ENCODE measurements around the gene FOXJ1.

Gene FOXJ1

DNA sequence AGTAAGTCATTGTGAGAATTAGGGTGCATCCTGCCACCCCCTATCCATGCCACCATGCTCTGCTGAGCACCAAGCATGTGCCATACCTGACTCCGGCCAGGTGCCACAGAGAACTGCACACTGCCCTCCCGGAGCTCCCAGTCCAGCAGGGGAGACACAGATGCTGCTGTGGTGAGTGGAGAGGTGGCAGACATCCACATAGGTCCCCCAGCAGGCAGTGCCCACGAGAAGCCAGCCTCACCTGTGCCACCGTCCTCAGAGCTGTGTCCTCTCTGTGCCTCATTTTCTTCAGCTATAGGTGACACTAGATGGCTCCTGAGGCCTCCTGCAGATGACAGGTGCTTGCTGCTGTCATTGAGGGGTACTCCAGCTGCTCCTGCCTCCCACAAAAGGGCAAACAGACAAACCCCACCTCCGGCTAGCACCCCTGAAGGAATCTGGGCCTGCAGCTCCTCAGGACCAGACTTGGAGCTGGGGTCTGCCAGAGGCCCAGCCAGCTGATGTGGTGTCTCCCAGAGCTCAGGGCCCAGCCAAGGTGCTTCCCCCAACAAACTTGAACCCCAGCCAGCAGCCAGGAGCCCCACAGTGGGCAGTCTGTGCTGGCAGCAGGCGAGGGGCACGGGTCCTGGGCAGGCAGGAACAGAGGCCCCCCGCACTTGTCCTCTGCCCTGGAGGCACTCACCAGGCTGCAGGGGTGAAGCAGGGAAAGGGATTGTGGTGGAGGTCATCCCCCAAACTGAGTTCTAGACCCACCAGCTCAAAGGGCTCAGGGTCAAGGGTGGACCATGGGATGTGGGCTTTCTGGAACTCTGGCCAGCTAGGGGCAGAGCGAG, 17.1 kb downstream of the FOXJ1 start:
- no peak for DNase-seq

DNA sequence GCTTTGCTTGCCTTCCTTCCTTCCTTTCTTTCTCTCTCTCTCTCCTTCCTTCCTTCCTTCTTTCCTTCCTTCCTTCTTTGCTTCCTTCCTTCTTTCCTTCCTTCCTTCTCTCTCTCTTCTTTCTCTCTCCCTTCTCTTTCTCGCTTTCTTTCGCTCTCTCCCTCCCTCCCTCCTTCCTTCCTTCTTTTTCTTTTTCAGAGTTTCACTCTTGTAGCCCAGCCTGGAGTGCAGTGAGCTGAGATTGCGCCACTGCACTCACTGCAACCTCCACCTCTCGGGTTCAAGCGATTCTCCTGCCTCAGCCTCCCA, 17.9 kb downstream of the FOXJ1 start:
- no peak for DNase-seq

DNA sequence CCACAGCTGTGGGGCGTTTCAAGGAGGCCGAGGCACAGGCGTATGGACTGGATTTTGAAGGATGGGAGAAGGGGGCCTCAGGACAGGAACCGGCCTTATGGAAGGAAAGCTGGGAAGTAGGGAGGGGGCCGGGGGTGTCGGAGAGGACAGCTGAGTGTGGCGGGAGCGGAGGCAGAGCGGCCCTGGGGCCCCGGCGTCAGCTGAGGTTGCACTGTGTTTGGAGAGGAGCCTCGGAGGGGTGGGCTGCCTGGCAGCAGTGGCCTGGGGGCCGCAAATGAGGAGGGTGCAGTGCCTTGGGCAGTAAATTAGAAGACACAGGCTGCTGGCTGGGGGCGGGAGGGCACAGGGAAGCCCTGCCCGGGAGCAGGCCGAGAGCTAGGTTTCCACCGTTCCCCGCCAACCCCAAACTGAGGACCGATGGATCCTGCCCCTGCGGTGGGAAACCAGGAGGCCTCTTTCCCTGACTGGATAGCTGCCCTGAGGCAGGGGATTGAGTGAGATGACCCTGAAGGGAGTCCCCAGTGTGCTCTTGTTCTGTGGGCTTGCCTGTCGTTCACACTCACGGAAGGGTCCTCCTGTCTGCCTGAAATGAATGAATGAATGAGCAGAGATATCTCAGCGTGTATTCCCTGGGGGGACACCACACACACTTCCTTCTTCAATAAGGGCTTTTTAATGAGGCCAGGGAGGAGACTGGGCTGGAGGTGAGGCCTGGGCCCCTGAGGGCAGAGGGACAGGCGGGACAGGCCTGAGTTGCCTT, 18.4 kb downstream of the FOXJ1 start:
- no peak for DNase-seq

DNA sequence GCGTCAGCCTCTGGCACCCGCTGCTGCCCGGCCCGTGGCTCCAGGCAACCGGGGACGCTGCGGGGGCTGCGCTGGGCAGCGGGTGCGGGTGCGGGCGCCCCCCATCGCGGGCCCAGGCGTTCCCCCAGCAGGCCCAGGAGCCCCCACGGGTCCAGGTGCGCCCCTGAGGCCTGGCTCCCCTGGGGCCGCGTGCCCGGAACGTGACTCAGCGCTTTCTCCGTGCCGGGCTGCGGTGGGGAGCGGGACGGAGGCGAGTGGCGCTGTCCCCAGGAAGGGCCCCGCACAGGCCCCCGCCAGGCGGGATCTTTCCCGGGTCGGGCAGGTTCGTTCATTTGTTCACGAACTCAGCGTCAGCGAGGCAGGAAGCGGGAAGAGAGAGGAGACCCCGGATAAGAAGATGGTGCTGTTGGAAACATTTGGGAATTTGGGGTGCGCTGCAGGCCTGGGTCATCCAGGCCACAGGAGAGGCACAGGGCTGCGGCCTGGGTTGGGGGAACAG, 19.1 kb downstream of the FOXJ1 start:
- no peak for DNase-seq

DNA sequence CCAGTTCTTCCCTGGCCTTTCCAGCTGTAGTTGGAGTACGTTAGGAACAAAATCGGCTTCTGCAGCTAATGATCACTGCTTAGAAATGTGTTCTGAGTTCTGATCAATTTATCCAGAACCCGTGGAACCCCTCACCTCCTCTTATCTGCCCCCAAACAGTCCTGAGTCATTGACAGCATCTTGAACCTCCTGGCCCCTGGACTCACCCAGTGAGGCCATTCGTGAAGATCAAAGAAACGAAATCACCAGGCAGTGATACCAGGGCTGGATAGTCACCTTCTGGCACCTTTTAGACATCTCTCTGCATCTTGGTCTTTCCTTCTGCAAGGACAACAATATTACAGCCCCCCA, 20.4 kb downstream of the FOXJ1 start:
- DNase-seq, result no peak

DNA sequence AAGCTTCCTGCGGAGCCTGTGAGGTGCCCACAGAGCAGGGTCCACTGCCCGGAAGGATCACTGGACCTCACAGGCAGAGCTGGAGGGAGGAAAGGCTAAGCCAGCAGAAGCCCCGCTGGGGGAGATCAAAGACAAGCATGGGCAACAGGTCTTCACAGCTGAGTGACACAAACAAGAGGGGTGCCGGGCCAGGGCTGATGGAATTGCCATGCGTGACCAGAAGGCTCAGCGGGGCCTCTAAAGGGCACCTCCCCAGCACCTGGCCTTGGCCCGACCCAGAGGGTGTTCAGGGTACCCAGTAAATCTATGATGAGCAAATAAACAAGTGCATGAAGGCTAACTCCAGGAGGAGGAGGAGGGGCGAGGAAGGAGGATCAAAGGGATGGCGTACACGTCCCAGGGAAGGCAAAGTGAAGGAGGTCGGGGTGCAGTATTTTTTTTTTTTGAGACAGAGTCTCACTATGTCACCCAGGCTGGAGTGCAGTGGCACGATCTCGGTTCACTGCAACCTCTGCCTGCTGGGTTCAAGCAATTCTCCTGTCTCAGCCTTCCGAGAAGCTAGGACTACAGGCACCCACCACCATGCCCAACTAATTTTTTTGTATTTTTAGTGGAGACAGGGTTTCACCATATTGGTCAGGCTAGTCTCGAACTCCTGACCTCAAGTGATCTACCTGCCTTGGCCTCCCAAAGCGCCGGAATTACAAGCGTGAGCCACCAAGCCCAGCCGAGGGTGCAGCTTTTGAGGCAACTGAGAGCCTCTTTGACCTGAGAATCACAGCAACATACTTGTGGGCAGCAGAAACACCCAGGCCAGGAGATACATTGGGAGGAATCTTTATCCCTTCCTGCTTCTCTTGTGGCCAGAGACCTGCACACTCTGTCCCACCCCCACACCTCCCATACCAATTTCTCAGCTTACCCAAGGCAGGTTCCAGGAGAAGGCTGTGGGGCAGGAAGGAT, 21.4 kb downstream of the FOXJ1 start:
- no peak for DNase-seq

DNA sequence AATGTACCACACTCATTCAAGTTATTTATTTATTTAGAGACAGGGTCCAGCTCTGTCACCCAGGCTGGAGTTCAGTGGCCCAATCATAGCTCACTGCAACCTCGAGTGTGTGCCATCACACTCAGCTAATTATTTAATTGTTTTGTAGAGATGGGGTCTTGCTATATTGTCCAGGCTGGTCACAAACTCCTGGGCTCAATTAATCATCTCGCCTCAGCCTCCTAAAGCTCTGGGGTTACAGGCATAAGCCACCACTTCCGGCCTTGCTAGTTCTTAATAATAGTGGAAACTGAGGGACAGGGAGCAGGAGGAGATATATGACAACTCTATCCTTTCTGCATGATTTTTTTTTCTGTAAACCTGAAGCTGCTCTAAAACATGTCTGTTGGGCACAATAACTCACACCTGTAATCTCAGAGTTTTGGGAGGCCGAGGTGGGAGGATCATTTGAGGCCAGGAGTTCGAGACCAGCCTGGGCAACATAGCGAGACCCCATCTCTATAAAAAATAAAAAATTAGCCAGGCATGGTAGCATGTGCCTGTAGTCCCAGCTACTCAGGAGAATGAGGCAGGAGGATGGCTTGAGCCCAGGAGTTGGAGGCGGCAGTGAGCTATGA, 25.8 kb downstream of the FOXJ1 start:
- no peak for DNase-seq

DNA sequence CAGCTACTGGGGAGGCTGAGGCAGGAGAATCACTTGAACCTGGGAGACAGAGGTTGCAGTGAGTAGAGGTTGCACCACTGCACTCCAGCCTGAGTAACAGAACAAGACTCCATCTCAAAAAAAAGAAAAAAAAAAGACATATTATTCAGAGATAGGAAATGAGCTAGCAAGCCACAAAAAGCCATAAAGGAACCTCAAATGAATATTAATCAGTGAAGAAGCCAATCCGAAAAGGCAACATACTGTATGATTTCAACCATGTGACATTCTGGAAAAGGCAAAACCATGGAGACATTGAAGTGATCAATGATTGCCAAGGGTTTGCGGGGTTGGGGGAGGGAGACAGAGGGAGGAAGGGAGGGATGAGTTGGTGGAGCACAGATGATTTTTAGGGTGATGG, 29.1 kb downstream of the FOXJ1 start:
- DNase-seq, result no peak

DNA sequence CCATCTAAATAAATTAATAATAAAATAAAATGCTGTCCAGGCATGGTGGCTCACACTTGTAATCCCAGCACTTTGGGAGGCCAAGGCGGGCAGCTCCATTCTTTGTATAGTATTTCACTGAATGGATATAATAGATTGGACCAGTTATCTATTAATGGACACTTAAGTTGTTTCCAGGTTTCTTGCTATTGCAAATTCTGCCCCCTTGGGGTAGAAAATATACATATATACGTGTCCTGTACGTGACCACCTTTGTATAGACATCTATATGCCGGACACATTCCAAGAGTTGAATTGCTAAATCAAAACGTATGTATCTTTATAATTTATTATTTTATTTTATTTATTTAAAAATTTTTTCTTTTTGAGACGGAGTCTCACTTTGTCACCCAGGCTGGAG, 33.5 kb downstream of the FOXJ1 start:
- DNase-seq, result peak; percentile 44

DNA sequence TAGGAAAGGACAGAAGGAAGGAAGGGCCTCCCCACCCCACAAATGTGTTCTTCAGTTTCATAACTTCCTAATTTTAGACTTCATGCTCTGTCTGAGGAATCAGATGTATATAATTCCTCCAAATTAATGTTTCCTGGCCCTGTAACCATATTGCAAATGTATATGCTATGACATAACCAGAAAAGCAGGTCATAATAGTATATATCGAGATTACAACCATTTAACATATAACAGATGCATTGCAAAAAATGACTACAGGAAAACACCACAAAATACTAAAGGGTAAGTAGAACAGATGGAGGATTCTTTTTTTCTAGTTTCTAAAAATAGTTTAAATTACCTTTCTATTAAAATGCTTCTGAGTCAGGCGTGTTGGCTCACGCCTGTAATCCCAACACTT, 34.3 kb downstream of the FOXJ1 start:
- DNase-seq, result no peak

DNA sequence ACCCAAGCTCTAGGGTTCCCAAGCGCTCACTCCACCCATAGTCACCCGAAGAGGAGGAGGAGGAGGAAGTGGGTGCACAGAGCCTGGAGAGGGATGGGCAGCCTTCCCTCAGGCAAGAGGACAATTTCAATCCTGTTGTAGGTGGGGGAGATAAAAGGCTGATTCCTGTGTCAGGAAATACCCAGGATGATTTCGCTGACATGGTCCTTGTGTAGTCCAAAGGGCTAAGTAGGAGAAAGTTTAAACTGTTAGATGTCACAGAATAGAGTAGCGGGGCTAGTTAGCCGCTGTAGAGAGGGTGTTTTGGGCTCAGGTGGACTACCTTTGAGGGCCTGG, 36.2 kb downstream of the FOXJ1 start:
- no peak for DNase-seq

DNA sequence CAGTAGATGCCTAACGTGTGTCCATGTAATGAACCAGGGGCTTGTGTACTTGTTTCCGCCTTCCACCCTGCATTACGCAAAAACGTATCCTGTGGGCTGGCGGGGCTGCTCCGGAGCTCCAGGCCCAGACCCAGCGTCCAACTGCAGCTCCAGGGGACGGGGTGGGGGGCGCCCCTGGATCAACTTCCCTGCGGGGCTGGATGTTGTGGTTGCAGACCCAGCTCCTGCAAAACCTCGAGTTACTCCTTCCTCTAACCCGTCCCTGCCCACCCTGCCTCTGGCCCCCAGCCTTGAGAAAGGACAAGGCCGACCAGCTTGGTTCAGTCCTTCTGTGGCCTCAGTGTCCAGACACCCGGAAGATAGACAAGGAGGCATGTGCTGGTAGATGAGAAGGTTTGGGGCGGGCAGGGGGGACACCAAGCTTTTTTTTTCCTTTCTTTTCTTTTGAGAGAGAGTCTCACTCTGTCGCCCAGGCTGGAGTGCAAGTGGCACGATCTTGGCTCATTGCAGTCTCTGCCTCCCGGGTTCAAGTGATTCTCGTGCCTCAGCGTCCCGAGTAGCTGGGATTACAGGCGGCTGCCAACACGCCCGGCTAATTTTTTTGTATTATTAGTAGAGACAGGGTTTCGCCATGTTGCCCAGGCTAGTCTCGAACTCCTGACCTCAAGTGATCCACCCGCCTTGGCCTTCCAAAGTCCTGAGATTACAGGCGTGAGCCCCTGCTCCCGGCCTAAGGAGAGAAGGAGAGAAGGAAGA, 36.7 kb downstream of the FOXJ1 start:
- DNase-seq, result no peak

DNA sequence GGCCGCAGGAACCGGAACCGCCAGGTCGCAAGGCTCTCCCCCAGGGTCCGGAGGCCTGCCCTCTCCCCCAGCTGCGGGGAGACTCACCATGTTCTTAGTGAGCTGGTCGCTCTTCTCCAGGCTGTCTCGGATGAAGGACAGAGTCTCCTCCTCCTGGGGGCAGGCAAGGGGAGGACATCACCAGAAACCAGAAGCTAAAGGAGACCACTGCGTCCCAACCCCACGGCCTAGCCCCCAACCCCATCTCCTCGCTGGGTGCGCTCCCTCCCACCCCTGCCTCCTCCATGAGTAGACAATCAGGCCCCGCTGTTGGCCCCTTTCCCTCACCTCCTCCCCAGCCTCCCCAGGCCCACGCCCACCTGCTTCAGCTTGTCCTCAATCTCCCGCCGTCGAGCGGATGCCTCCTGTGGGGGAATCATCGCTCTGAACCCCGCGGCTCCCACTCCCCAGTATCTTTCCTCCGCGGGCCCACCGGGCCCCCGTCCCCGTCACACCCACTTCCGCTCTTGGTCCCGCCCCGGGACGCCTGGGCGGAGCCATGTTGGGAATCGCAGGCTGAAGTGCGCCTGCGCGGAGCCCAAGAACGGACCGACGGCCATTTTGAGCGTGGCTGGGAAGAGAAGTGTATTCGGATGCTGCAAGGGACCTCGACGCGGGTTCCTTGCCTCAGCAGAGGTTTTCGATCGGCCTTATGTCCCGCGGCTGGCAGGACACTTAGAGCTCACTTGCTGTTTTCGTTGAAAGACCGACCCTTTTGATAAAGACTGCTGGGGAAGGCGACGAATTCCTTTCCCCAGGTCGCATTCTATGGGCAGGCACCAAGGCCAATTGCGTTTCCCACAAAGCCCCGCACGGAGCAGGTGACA, 37.5 kb downstream of the FOXJ1 start, which contains the start of gene EXOC7:
Gene EXOC7 (minus strand): TSS at position 514 of the 866 bp plus-strand sequence. CDS start 95 bp downstream, at position 419.
- peak; percentile 94 for DNase-seq

DNA sequence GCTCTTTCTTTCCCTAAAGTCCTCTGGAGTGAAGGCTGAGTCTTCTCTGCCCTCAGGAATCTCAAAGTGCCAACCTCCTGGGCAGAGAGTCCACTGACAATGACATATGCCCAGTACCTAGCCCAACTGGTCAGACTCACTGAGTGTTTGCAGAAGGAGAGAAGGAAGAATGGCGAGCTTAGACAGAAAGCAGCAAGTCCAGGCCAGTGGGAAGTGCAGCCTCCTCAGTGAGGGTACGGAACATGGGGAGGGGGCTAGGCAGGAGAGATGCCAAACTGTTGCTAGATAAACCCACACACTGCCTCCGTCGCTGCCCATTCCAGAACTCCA, 38.1 kb downstream of the FOXJ1 start:
- no peak for DNase-seq

DNA sequence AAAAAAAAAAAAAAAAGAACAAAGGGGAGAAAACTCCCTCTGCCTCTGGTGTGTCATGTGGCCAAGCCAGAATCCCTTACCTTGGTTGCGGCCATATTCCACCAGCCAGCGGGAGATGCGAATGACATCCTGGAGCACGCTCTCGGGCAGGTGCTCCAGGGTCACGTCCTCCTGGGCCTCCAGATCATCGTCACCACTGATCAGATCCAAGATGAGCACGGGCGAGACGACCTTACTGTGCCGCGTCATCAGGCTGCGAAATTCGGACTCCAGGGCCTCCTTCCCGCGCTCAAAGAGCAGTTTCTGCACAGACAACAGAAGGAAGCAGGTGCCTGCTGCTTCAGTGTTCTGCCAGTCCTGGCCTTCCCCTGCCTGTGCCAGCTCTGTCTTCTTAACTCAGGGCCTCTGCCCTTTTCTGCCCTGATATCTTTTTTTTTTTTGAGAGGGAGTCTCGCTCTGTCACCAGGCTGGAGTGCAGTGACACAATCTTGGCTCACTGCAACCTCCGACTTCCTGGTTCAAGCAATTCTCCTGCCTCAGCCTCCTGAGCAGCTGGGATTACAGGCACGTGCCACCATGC, 43.2 kb downstream of the FOXJ1 start:
- DNase-seq, result no peak

DNA sequence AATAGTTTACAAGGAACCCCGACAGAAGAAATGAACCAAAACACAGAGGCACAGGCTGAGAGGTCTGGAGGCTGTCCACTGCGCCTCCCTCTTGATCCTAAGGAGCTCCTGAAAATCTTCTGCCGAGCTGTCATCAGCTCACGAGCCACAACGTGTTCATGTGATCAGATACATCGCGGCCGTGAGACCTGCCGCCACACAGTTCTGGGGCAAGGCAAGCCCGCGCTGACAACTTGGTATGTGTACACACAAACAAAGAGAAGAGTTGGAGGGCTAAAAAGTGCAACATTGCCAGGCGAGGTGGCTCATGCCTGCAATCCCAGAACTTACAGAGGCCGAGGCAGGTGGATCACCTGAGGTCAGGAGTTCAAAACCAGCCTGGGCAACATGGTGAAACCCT, 45.1 kb downstream of the FOXJ1 start:
- DNase-seq, result no peak

DNA sequence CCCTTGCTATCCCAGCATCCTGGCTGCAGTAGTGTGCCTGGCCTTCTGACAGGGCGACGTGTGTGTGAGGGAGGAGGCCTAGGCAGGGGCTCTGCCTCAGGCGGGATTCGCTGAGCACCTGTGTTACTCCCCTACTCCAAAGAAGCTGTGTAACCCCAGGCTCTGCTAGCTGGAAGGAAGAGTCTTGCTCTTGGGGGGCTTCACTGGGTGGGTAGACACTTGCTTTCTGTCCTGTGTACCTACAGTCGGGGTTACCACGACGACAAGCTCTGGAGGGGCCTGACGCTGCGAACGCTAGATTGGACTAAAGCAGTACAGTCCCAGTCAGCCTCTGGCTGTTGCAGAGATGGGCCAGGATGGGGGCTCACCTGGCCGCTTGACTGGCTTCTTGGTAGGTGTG, 47.0 kb downstream of the FOXJ1 start:
- DNase-seq, result no peak

DNA sequence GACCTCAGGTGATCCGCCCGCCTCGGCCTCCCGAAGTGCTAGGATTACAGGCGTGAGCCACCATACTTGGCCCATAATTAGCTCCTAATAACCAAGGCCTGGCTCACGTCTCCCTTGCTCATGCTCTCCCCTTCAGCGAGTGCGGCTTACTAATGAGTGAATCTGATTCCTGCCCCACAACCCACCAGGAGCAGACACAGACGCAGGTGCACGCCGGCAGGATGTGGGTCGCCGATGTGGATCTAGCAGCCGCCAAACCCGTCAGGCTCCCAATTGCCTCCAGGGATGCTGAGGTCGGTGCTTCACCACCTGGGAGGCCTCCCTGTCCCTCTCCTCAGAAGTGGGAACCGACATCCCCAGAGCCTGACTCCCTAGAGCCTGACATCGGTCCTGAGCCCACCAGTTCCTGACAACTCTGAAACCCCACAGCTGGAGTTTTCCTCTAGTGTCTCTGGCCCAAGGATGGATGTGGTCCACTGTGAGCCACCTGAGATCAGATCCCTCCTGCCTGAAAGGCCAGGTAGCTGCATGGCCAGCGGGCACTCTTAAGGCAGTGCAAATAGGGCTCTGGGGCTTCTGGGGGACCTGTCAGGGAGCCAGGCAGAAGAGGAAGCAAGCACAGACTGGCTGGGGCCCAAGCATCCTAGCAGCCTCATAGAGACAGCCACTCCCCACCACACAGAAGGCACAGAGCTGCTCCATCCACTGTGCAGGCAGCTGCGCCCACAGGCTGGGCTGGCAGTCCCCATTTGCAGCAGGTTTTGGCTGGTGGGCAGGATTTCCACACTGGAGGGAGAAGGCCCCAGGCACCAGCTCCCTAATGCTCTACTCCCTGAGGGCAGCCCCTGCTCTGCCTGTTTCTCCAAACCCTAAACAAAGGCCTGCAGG, 48.3 kb downstream of the FOXJ1 start:
- no peak for DNase-seq

DNA sequence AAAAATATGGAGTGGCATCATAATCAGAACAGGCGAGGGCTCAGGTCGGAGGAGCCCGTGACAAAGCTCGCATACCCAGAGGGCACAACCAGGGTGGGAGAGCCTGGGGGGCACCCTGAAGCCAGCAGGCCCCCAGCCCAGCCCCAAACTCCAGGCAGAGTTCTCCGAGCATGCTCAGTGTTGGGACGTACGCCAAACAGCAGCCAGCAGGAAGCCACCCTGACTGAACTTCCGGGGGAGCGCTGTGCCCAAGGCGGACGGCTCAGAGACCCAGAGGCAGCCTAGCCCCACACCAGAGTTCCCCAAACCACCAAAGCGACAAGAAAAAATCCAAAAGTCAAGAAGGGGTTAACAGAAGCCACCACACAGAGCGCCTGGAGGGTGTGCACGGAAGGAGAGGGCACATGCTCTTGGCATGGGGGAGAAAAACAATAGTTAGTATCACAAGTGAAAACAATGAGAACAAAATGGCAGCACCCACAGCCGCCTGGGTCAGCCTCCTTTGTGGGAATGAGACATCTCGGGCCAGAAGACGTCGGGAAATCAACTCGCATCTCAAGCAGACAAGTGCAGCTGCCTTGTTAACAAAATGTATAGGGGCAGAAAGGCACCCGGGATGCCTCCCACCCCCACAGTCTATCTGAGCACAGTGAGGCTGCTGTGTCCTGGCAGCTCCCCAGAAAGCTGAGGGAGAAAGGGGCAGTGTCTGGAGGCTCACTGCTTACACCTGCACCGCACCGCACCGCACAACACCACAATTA, 49.3 kb downstream of the FOXJ1 start:
- peak; percentile 36 for DNase-seq

Measured in CD4-positive, alpha-beta T cell treated with Interleukin-10 for 1 hour (primary cell).